ENCODE measurements around the gene RAPGEF6. TPM values are rescaled to one million over a fixed set of nuclear protein-coding genes. Genes with fewer than 3 reads are reported as not detected.
"Not testable (repeated sequence)": the region's sequence is repeated elsewhere in the genome, so short reads cannot be mapped to it uniquely, and the experiment has no call there.

Gene RAPGEF6
- total RNA-seq, 2 donors from 2014 or later, result 18.4 to 18.8 TPM

GRCh38 chr5:131406975-131407638, 227.9 kb downstream of the RAPGEF6 start:
- peak; percentile 93 for ATAC-seq
- intact Hi-C loops (cut with DNase I, micrococcal nuclease), result no loop called here

GRCh38 chr5:131406076-131406475, 229.0 kb downstream of the RAPGEF6 start:
- intact Hi-C loops (cut with DNase I, micrococcal nuclease), result no loop called here
- DNase-seq (no peak), ATAC-seq (no peak)

More at GRCh38 chr5:131406975-131407638, 227.9 kb downstream of the RAPGEF6 start:
- no peak for DNase-seq

- no peak for DNase-seq
- no peak for ATAC-seq
- intact Hi-C loops (cut with DNase I, micrococcal nuclease), result no loop called here
Measured at GRCh38 chr5:131405674-131406073, 229.4 kb downstream of the RAPGEF6 start.

GRCh38 chr5:131400585-131400984, 234.4 kb downstream of the RAPGEF6 start:
- intact Hi-C loops (cut with DNase I, micrococcal nuclease), result no loop called here
- ATAC-seq (peak; percentile 17), DNase-seq (no peak)

GRCh38 chr5:131399007-131399406, 236.0 kb downstream of the RAPGEF6 start:
- DNase-seq; intact Hi-C loops (cut with DNase I, micrococcal nuclease): not testable (repeated sequence)
- peak; percentile 13 for ATAC-seq

GRCh38 chr5:131396630-131397273, 238.3 kb downstream of the RAPGEF6 start:
- intact Hi-C loops (cut with DNase I, micrococcal nuclease), result no loop called here
- ATAC-seq (no peak), DNase-seq (no peak)

GRCh38 chr5:131396015-131396414, 239.0 kb downstream of the RAPGEF6 start:
- ATAC-seq (no peak), DNase-seq (no peak)
- intact Hi-C loops (cut with DNase I, micrococcal nuclease), result no loop called here

- intact Hi-C loops (cut with DNase I, micrococcal nuclease), result no loop called here
- ATAC-seq (peak; percentile 37), DNase-seq (no peak)
Measured at GRCh38 chr5:131394128-131394527, 240.9 kb downstream of the RAPGEF6 start.

GRCh38 chr5:131393498-131393968, 241.5 kb downstream of the RAPGEF6 start:
- ATAC-seq (no peak), DNase-seq (no peak)
- intact Hi-C loops (cut with DNase I, micrococcal nuclease), result no loop called here

GRCh38 chr5:131392466-131393095, 242.4 kb downstream of the RAPGEF6 start:
- ATAC-seq (peak; percentile 60), DNase-seq (no peak)
- intact Hi-C loops (cut with DNase I, micrococcal nuclease), result no loop called here

- intact Hi-C loops (cut with DNase I, micrococcal nuclease), result no loop called here
Measured at GRCh38 chr5:131389869-131390265, 245.2 kb downstream of the RAPGEF6 start.

GRCh38 chr5:131389096-131389868, 245.7 kb downstream of the RAPGEF6 start:
- ATAC-seq (no peak), DNase-seq (no peak)
- intact Hi-C loops (cut with DNase I, micrococcal nuclease), result no loop called here

More at GRCh38 chr5:131389869-131390265, 245.2 kb downstream of the RAPGEF6 start:
- ATAC-seq (no peak), DNase-seq (no peak)

GRCh38 chr5:131387255-131387654, 247.8 kb downstream of the RAPGEF6 start:
- ATAC-seq (no peak), DNase-seq (no peak)
- intact Hi-C loops (cut with DNase I, micrococcal nuclease), result no loop called here

GRCh38 chr5:131386779-131387178, 248.2 kb downstream of the RAPGEF6 start:
- intact Hi-C loops (cut with DNase I, micrococcal nuclease), result no loop called here
- DNase-seq (no peak), ATAC-seq (no peak)

- DNase-seq, result no peak
- no peak for ATAC-seq
- intact Hi-C loops (cut with DNase I, micrococcal nuclease), result no loop called here
Measured at GRCh38 chr5:131386124-131386523, 248.9 kb downstream of the RAPGEF6 start.

- intact Hi-C loops (cut with DNase I, micrococcal nuclease), result no loop called here
- DNase-seq (no peak), ATAC-seq (no peak)
Measured at GRCh38 chr5:131384616-131385214, 250.3 kb downstream of the RAPGEF6 start.

- intact Hi-C loops (cut with DNase I, micrococcal nuclease), result no loop called here
- DNase-seq (no peak), ATAC-seq (no peak)
Measured at GRCh38 chr5:131384173-131384572, 250.9 kb downstream of the RAPGEF6 start.

GRCh38 chr5:131382407-131383395, 252.3 kb downstream of the RAPGEF6 start:
- intact Hi-C loops (cut with DNase I, micrococcal nuclease), result no loop called here
- ATAC-seq (peak; percentile 92), DNase-seq (no peak)
